Superior temporal gyrus (tissue), 1 donor: Measurements from ENCODE around the gene VPS4A.
"Not testable (repeated sequence)": the region's sequence is repeated elsewhere in the genome, so short reads cannot be mapped to it uniquely, and the experiment has no call there.

Experiments
- DNase-seq: peaks from one replicate; pipeline ENCODE4 v3.0.0-alpha.2; 2016; ENCODE audit errors: extremely low spot score

Gene VPS4A

DNA sequence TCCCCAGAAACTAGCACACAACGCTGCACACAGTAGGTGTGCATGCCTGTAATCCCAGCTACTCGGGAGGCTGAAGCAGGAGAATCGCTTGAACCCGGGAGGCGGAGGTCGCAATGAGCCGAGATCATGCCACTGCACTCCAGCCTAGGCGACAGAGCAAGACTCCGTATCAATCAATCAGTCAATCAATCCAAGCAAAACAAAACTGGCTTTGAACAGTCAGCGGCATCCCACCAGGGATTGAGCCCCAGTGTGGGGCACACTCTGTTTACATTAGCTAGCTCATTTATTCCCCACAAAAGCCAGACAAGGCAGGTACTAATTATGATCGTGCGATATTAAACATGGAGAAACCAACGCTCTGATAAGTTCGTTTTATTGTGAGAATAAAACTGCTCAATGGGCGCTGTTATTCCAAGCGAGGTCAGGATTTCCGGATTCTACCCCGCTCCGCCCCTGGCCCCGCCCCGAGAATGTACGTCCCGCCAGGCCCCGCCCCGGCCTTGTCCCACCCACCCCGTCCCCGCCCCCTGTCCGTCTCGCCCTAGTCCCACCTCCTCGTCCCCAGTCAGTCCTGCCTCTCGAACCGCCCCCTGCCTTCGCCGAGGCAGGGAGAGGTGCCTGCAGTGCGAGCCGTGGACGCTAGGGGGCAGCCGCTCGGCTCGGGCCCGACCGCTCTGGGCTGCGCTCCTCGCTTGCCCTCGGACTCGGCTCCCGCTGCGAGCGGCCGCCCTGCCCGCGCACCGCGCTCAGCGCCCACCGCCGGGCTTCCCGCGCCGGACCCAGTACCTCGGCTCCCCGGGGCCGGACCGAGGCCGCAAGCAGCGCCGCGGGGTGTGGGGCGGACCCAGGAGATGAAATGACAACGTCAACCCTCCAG is at the start of gene VPS4A:
Gene VPS4A, plus strand, starts transcription at position 698 of the 880 bp plus-strand sequence. Its CDS starts 162 bp downstream, at position 860.
- peak; percentile 96 for DNase-seq

DNA sequence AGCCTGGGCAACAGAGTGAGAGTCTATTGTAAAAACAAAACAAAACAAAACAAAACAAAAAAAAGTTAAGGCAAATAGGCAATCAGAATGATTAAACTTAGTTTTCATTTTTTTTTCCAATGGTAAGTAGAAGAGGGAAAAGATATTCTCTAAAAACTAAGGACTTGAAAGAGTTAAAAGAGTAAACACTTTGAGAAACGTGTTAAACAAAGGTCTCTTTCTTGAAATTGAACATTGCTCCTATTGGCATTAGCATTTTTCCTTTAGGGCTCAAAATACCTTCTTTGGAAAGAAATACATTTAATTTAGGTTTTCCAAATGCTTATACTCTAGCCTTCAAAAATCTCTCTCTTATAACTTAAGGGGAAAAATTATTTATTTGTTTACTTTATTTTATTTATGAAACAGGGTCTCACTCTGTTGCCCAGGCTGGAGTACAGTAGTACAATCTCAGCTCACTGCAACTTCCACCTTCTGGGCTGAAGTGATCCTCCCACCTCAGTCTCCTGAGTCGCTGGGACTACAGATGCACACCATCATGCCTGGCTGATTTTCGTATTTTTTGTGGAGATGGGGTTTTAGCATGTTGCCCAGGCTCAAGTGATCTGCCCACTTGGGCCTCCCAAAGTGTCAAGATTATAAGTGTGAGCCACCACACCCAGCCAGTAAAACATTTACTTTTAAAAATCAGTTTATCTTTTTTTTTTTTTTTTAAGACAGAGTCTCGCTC is 44.7 kb upstream of the VPS4A start:
- no peak for DNase-seq

DNA sequence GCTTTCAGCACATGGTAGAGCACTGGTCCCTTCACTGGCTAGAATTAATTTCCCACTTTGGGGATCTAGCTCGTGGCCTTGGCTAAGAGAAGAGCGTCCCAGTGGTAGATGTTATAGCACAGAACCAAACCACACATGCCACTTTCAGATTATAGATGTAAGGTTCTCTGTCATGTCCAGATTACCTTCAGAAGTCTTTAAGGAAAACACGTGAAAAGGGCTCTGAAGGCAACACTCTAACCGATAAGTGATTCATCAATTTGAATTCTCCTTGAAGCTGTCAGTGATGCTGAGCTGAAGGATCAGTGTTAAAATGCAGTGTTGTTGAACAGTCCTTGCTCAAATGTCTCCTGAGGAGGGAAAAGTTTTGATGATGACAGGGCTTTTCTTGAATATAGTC is 43.5 kb upstream of the VPS4A start:
- no peak for DNase-seq

DNA sequence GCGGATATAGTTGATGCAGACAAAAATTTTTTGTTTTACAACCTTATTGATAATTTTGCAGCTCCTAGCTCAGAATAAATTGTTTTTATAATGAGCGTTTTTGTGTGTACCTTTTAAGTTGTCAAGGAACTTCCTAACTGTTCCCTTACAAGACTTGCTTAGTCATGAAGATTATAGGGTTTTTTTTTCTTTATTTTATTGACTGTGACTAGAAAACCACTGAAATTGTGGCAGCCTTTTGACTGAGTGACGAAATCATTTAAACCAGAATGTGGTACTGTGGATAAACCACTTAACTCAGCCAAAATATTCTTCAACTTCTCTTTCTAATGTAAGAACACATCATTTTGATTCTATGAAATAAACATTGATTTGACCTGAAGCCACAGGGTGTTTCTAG is 40.8 kb upstream of the VPS4A start:
- DNase-seq, result no peak

DNA sequence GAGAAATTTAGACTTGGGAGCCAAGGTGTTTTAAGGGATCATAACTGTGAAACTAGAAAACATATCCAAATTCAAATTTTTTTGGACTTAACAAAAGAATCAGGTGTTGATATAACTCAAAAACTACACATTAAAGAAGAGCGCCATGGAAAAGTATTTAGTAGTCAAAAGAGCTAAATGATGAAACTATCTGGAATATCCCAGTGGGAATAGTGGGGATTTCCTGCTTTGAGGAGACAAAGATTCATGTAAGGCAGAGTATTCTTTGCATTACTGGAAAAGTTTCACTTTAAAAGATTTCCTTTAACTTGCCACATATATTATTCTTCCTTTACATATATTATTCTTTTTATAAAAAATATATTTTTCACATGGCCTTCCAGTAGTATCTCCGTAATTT is 40.3 kb upstream of the VPS4A start:
- no peak for DNase-seq

DNA sequence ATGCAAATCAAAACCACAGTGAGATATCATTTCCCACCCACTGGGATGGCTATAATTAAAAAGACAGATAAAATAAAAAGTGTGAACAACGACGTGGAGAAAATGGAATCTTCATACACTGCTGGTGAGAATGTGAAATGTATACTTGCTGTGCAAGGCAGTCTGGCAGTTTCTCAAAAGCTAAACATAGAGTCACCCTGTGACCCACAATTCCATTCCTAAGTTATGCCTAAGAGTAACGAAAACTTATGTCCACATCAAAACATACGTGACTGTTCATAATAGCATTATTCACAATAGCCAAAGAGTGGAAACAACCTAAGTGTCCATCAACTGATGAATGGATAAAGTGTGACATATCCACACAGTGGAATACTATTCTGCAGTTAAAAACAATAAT is 38.1 kb upstream of the VPS4A start:
- DNase-seq, result no peak

DNA sequence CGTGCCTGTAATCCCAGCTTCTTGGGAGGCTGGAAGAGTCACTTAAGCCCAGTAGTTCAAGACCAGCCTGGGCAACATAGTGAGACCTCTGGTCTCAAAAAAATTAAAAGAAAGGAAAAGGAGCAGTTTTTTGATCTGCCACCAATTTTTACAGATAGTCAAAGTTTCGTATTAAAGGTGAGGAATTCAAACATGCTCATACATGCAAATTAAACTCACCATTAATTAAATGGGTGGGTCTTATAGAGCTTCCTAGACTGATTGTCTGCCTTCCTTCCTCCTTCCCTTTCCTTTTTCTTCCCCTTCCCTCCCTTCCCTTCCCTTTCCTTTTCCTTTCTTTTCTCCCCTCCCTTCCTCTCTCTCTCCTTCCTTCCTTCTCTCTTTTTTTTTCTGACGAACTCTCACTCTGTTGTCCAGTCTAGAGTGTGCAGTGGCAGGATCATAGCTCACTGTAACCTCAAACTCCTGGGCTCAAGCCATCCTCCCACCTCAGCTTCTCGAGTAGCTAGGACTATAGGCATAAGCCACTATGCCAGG is 36.4 kb upstream of the VPS4A start:
- DNase-seq, result no peak

DNA sequence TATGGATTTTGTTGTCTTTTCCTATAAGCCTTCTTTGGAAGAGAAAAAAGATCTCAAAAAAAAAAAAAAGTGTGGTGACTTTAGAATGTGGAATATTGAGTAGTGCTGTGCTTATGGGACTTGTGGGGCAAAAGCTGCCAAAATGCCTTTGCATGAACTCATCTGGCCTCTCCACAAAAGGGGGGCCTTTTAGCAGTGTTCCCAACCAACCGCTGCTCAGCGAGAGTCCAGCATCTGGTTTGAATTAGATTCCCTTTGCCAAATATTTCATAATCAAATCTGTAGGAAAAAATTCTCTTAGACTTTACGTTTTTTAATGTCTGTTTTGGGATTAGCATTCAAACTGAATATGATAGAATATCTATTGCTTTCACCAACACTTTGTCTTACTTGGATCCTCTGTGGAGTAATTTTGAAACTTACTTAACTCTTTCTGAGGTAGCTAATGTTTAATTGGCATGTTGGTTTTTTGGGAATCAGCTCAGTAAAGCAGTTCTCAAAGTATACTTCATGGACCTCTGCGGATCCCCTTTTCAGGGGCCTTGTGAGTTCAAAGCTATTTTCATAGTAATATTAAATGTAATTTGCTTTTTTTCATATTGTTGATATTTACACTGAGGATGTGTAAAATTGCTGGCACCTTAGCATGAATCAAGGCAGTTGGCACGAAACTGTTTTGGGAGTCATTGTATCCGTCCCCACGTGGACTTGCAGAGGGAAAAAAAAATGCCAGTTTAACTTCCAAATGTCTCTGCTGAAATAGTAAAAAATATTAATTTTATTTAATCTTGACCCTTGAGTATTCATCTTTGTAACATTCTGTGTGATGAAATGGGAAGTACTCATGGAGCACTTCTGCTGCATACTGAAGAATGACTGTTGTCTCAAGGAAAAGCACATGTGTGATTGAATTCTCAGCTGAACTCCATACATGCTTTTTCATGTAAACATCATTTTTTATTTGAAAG is 34.7 kb upstream of the VPS4A start:
- DNase-seq, result no peak

DNA sequence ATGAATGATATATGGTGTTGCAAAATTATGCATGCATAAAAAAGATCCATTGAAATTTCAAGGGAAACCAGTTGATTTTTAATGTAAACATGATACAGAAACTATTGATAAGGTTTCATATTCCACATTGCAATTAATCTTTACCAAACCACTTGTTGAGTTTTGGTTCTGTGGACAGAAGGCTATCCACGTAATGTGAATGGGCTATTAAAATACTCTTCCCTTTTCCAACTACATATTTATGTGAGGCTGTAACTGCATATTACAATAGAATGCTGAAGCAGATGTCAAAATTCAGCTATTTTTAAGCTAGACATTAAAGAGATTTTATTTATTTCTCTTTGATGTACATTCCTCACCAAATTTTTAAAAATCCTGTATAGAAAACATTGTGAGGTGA is 33.7 kb upstream of the VPS4A start:
- no peak for DNase-seq

DNA sequence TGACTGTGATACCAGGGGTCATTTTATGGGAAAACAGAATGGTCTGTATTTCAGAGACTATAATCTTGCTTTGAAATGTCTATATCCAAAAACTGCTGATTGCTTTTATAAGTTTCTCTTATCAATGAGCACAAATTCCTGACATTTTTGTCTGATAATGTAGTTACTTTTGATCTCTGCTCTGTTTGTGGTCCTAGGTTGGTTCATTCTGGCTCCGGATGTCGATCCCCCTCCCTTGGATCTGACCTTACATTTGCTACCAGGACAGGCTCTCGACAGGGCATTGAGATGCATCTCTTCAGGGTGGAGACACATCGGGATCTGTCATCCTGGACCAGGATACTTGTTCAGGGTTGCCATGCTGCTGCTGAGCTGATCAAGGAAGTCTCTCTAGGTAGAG is 27.3 kb upstream of the VPS4A start:
- DNase-seq, result no peak

DNA sequence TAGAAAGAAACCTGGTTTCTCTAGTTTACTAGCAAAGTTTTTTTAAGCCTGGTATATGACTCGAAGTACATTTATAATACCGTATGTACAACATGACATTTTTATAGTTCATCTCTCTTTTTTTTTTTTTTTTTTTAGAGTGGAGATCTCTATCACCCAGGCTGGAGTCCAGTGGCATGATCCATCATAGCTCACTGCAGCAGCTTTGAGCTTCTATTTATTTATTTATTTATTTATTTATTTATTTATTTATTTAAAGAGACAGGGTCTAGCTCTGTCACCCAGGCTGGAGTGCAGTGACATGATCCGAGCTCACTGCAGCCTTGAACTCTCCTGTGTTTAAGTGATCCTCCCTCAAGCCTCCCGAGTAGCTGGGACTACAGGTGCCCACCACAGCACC is 25.9 kb upstream of the VPS4A start:
- DNase-seq, result no peak

DNA sequence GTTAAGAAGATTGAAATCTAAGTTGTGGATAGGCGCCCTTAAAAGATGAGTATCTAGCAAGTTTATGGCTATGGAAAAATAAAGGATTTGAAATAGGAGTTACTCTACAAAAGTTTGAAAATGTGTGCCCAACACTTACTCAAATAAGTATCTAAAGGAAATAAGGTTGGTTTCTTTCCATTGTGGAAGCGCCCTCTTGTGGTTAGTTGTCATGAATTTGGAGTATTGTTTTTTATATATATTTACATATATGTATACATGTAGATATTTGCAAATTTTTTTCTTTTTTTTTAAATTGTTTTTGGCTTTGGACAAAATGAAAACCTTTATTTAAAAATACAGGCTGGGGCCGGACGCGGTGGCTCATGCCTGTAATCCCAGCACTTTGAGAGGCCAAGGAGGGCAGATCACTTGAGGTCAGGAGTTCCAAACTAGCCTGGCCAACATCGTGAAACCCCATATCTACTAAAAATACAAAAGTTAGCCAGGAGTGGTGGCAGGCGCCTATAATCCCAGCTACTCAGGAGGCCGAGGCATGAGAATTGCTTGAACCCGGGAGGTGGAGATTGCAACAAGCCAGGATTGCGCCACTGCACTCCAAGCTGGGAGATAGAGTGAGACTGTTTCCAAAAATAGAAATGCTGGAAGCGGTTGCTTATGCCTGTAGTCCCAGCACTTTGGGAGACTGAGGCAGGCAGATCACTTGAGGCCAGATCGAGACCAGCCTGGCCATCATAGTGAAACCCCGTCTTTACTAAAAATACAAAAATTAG is 24.0 kb upstream of the VPS4A start:
- DNase-seq, result peak; percentile 90

DNA sequence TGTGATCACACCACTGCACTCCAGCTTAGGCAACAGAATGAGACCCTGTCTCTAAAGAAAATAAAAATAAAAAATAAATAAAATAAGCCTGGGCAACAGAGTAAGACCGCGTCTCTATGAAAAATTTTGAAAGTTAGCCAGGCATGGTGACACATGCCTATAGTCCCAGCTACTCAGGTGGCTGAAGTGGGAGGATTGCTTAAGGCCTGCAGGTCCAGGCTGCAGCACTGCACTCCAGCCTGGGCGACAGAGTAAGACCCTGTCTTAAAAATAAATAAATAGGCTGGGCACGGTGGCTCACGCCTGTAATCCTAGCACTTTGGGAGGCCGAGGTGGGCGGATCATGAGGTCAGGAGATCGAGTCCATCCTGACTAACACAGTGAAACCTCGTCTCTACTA is 19.5 kb upstream of the VPS4A start:
- DNase-seq, result not testable (repeated sequence)

DNA sequence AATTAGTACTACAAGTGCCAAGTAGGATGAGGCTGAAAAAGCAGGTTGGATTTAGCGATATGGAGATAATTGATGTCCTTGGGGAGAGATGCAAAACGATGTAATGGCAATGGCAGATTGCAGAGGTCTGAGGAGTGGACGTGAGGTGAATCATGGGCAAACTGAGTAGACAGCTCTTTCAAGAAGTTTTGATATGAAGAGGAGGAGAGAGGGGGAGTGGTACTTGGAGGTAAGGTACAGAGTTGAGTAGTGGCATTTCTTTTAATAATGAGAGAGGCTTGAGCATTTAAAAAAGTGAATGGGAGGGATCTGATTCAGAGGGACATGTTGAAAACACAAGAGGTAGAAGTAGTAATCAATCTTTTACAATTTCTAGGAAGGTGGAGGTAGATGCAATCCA is 17.7 kb upstream of the VPS4A start:
- DNase-seq, result peak; percentile 2

DNA sequence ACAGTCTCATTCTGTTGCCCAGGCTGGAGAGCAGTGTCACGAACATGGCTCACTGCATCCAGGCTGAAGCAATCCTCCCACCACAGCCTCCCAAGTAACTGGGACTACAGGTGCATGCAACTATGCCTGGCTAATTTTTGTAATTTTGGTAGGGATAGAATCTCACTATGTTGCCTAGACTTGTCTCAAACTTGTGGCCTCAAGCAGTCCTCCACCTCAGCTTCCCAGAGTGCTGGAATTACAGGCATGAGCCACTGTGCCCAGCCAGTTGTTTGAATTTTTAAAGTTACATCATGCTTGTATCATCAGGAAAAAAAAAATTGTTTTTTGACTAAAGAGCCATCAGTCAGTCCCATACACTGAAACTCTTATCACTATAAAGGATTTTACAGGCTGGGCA is 17.1 kb upstream of the VPS4A start:
- DNase-seq, result no peak

DNA sequence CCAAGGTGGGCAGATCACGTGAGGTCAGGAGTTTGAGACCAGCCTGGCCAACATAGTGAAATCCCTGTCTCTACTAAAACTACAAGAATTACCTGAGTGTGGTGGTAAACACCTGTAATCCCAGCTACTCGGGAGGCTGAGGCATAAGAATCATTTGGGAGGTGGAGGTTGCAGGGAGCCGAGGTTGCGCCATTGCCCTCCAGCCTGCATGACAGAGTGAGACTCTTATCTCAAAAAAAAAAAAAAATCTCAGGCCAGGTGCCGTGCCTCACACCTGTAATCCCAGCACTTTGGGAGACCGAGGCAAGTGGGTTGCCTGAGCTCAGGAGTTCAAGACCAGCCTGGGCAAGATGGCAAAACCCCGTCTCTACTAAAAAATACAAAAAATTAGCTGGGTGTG is 14.4 kb upstream of the VPS4A start:
- not testable (repeated sequence) for DNase-seq

DNA sequence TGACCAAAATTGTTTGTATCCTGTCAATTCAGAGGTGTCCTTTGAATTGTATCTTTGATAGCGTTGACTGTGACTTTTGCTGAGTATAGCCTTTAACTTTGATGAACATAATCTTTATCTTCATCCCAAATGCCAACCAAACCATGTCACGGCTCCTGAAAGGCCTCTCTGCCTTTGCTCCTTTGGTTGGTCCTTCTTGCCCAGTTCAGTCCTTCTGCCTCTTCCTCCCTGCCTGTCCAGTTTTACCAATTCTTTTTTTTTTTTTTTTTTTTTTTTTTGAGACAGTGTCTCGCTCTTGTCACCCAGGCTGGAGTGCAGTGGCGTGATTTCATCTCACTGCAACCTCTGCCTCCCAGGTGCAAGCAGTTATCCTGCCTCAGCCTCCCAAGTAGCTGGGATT is 12.9 kb upstream of the VPS4A start:
- no peak for DNase-seq

DNA sequence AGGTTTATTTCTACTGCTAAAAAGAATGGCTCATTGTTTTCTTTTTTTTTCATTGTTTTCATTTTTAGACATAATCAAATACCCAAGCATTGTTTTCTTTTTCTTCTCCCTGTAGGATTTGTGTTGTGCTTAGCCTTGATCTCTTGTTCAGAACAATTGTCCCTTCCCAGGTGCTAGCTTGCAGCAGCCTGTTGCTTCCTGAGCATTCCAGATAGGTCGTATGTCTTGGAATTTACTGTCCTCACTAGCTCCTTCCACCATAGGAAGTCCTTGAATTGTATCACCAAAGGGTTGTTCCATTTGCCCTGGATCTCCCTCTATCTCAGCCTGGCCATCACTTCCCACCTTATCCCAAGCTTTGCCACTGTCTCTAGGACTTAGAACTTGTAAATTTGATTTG is 10.0 kb upstream of the VPS4A start:
- DNase-seq, result no peak

DNA sequence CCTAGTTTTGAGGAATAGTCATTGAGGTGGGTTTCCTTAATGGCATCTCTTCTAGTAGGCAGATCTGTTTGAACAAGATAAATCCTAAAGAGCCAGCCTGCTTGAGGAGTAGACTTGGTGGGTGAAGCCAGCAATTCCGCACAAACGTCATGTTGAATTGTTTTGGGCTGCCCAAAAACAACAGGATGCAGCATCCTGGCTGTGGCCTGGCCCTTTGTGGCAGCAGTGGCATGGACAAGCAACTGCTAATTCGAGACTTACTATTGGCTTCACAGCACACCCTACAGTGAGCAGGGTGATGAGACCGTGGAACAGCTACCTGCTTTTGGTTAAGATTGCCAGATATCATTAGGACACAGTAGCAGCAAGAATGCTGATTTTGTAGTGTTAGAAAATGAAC is 9.3 kb upstream of the VPS4A start:
- peak; percentile 3 for DNase-seq

DNA sequence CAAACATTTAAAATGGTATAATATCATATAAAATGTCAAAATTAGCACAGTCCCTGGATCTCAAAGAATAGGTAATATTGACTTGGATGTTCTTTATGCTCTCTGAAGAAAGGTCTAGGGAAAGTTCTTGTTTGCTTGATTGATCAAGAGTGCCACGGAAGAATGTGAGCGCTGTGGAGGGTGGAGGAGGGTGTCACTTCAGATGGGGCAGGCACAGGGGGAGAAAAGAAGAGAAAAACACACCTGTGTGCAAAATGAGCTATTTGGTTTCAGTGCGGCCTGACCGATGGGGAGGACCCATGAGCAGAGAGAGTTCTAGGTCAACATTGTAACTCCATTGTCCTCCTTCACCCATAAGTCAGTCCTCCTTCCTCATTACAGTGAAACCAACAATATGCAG is 8.8 kb upstream of the VPS4A start:
- DNase-seq, result no peak

DNA sequence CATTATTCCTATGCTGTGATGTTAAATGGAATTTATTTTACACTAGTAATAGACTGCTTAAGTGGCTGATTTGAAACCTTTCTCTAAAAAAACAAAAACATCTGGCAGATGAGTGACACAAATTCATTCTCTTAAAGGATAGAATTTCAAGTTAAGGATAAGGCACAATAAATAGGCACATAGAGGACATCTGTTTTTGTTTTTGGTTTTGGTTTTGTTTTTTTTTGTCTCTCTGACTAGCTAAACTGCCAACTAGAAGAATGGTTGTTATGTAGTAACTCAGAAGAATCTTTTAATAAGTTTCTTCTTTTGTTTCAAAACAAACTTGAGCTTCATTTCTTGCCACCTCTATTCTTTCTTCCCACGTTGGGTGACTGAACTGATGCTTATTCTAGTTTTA is 5.1 kb upstream of the VPS4A start:
- DNase-seq, result no peak
